ENCODE data around the gene UCP1.
A peak's percentile ranks its signal among the peaks of the same experiment; 100 is the strongest.
"Not testable (repeated sequence)": the region's sequence is repeated elsewhere in the genome, so short reads cannot be mapped to it uniquely, and the experiment has no call there.

UCP1 gene

GRCh38 chr4:140556372-140557085 lies 12.2 kb downstream of the UCP1 start:
- DNase-seq (ENCODE audit: insufficient read length, low spot score): peak; percentile 21
- peak; percentile 84 for FAIRE-seq

- no peak for FAIRE-seq
- DNase-seq (ENCODE audit: insufficient read length, low spot score): no peak
Measured at GRCh38 chr4:140533951-140534480, 34.7 kb downstream of the UCP1 start.

- FAIRE-seq (no peak), DNase-seq (ENCODE audit: insufficient read length, low spot score) (no peak)
Measured at GRCh38 chr4:140529434-140529833, 39.3 kb downstream of the UCP1 start.

DNA sequence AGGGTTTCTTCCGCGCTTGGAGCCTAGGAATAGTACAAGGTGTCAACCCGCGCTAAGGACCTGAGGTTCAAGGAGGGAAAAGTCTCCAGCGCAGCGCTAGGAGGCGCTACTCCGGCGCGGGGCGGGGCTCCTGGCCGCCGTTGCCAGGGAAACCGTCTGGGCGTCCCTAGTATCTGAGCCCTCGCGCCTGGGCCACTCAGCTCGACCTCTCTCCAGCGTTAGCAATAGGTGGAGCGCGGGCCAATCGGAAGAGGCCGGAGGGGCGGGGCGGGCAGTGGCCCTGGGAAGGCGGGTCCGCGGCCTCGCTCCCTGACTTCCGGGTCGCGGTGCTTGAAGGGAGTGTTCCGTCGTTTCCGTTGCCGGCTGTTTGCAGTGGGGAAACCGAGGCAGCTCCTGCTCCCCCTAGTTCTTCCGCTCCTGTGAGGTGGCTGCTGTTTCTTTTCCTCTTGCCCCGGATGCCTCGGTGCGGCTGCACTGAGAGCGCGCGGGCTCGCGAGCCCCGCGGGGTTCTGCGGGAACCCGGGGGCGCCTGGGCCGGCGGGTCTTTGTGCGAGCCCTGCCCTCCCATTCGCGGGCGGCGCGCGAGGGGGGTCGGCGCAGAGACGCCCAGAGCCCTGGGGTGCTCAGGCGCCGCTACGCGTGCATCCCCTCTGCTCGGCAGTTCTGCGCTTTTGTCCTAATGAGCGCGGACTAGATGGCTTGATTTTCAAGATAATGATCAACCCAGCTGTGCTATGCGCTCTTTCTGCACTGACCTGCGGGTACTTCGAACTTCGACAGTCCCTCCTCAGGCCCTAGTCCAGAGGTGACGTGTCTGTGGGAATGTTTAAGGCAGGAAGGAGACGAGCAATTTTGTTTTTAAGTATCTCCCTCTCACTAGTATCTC lies 44.7 kb downstream of the UCP1 start, which contains the start of gene ELMOD2:
TSS of gene ELMOD2 (plus strand) at position 312 of the 886 bp plus-strand sequence. CDS start 1,261 bp downstream, outside the sequence.
- FAIRE-seq: peak; percentile 100
- DNase-seq (ENCODE audit: insufficient read length, low spot score): peak; percentile 94

DNA sequence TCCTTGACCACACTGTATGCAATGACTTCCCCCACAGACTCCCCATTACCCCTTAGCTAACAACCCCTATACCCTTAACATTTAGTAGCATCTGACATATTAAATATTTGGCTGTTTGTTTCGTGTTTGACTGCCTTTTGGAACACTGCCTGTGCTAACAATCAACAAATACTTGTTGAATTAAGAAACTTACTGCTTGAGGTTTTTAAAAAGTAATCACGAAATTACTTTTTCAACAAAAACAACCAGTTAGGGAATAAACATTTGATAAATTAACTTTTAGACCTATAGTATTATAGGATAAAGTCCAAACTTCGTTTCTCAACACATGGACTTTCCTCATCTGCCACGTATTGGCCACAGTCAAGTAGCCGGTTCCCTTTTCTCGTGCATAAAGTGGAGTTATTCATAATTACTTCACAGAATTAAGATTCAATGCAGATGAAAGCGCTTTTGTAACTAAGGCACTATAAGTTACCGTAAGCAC lies 45.3 kb downstream of the UCP1 start:
- DNase-seq (ENCODE audit: insufficient read length, low spot score) (no peak), FAIRE-seq (no peak)

GRCh38 chr4:140515423-140515822 lies 53.3 kb downstream of the UCP1 start:
- FAIRE-seq (no peak), DNase-seq (ENCODE audit: insufficient read length, low spot score) (no peak)

GRCh38 chr4:140513765-140514164 lies 55.0 kb downstream of the UCP1 start:
- DNase-seq (ENCODE audit: insufficient read length, low spot score); FAIRE-seq: not testable (repeated sequence)

All from GM19239 (cell line).